Effector memory CD4-positive, alpha-beta T cell (primary cell): ENCODE results near the gene ARHGAP15.

Experiments used
- DNase-seq, 3 donors: peaks; one replicate each; pipeline ENCODE4 v3.0.0-alpha.2; 2020
- H3K27ac ChIP-seq: 2 replicates; pipeline ENCODE4 v1.7.0; 2013; ENCODE audit warnings: mild to moderate bottlenecking, low read length, moderate library complexity; ENCODE audit not compliant: insufficient read depth, poor library complexity, severe bottlenecking
- H3K27me3 ChIP-seq: replicated peaks from 2 replicates; pipeline ENCODE4 v1.7.0; 2013; ENCODE audit warnings: mild to moderate bottlenecking, low read length; ENCODE audit not compliant: insufficient read depth, control insufficient read depth, poor library complexity, severe bottlenecking
- H3K36me3 ChIP-seq: 2 replicates; pipeline ENCODE4 v1.7.0; 2013; ENCODE audit warnings: mild to moderate bottlenecking, low read length, moderate library complexity; ENCODE audit not compliant: control insufficient read depth, insufficient read depth
- H3K4me1 ChIP-seq: 2 replicates; pipeline ENCODE4 v1.7.0; 2013; ENCODE audit warnings: low read length, mild to moderate bottlenecking; ENCODE audit not compliant: control insufficient read depth, insufficient read depth, poor library complexity, severe bottlenecking
- H3K4me3 ChIP-seq: 2 replicates; pipeline ENCODE4 v1.7.0; 2013; ENCODE audit warnings: low read length, low read depth, mild to moderate bottlenecking; ENCODE audit not compliant: insufficient read depth, poor library complexity, severe bottlenecking
- H3K9me3 ChIP-seq: 2 replicates; pipeline ENCODE4 v1.7.0; 2013; ENCODE audit warnings: mild to moderate bottlenecking, low read length, moderate library complexity; ENCODE audit not compliant: control insufficient read depth

Gene ARHGAP15

GRCh38 chr2:143689541-143689940 is 560.3 kb downstream of the ARHGAP15 start:
- Histone ChIP-seq H3K4me3 (no peak overlapping the region), H3K4me1 (no peaks in the 10 kb centered on the region), H3K9me3 (no peaks in the 10 kb centered on the region), H3K36me3 (no peaks in the 10 kb centered on the region), H3K27me3 (no peaks in the 10 kb centered on the region), H3K27ac (no peak overlapping the region)
- DNase-seq, result no peak

DNA sequence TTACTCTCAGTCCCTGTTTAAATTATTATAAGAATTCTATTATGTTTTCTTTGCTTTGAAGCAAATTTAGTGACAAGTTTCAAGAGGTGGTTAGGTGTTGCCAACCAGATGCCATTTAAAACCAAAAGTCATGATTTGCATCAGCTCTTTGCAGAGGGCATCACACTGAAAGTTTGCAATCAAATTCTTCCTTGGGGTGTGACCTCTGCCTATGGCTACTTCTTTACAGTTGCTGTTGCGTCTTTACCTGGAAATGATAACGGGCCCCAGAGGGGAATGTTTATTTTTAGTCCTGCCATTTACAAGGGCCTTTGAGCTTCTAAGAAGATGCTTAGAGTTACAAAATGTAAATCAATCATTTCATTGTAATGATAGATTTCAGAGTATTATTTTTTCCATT is 561.0 kb downstream of the ARHGAP15 start:
- no peak for DNase-seq
- H3K27me3 ChIP-seq, result no peaks in the 10 kb centered on the region
- H3K4me3 ChIP-seq, result no peak overlapping the region
- H3K27ac ChIP-seq, result no peak overlapping the region
- no peaks in the 10 kb centered on the region for H3K9me3 ChIP-seq
- no peaks in the 10 kb centered on the region for H3K4me1 ChIP-seq
- no peaks in the 10 kb centered on the region for H3K36me3 ChIP-seq

GRCh38 chr2:143691121-143691520 is 561.9 kb downstream of the ARHGAP15 start:
- no peaks in the 10 kb centered on the region for H3K9me3 ChIP-seq
- H3K4me3 ChIP-seq, result no peak overlapping the region
- no peak overlapping the region for H3K27ac ChIP-seq
- H3K27me3 ChIP-seq, result no peaks in the 10 kb centered on the region
- H3K36me3 ChIP-seq, result no peaks in the 10 kb centered on the region
- H3K4me1 ChIP-seq, result no peaks in the 10 kb centered on the region
- no peak for DNase-seq

GRCh38 chr2:143692162-143692561 is 562.9 kb downstream of the ARHGAP15 start:
- no peak overlapping the region for H3K4me3 ChIP-seq
- no peak for DNase-seq
- H3K36me3 ChIP-seq, result no peaks in the 10 kb centered on the region
- H3K4me1 ChIP-seq, result no peaks in the 10 kb centered on the region
- no peaks in the 10 kb centered on the region for H3K27me3 ChIP-seq
- H3K27ac ChIP-seq, result no peak overlapping the region
- H3K9me3 ChIP-seq, result no peaks in the 10 kb centered on the region

DNA sequence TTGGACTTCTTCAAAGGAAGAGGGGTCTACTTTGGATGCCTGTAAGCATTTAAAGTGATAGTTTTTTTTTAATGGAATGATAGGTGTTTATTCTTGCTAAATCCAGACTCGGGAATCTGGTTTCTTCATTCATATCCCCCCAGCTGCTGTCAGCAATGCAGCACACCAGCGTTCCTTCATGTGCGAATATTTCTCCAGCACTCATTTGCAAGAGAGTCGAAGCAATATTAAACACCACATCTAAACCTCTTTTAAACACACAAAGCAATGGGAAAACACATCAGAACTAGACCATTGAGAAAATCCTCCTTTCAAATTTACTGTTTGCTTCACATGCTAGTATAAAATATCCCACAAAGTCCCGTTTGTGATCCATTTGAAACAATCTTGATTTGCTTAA is 563.7 kb downstream of the ARHGAP15 start:
- H3K9me3 ChIP-seq, result no peaks in the 10 kb centered on the region
- no peak overlapping the region for H3K4me3 ChIP-seq
- H3K27me3 ChIP-seq, result no peaks in the 10 kb centered on the region
- no peaks in the 10 kb centered on the region for H3K36me3 ChIP-seq
- DNase-seq, result no peak
- H3K27ac ChIP-seq, result no peak overlapping the region
- no peaks in the 10 kb centered on the region for H3K4me1 ChIP-seq

DNA sequence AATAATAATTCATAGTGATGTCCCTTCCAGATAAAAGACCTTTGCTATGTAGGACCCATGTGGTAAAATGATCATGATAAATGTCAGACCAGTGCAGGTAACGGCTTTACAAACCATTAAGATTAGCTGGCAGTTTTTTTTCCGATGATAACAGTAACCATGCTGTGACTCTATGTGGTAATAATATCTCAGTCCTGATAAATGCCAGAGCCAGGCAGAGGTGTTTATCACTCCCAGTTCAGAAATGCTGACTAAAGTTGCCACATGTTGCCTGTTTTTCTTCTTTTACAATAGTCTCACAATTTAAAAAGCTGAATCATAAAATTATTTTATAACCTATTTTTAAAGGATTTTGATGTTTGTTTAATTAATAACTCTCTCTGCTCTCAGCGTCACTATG is 565.1 kb downstream of the ARHGAP15 start:
- H3K4me1 ChIP-seq, result no peaks in the 10 kb centered on the region
- no peak overlapping the region for H3K4me3 ChIP-seq
- H3K9me3 ChIP-seq, result no peaks in the 10 kb centered on the region
- no peak overlapping the region for H3K27ac ChIP-seq
- DNase-seq, result no peak
- H3K27me3 ChIP-seq, result no peaks in the 10 kb centered on the region
- no peaks in the 10 kb centered on the region for H3K36me3 ChIP-seq

DNA sequence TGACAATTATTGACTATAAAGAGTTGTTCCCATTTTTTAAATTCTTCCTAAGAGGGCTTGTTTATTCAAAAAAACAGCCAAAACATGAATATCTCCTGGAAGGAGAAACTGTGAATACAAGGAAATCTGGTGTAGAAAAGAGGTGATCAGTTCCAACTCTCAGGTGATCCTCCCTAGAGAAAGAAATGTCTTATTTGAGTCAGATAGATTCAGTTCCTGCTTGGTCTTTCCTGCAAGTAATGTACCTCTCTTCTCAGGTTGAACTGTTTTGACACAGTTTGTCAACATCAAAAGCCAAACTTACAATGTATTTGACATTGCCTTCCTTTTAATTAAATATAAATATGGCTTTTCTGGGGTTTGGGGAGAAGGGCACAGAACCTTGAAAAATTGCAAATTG is 567.4 kb downstream of the ARHGAP15 start:
- Histone ChIP-seq H3K9me3 (no peaks in the 10 kb centered on the region), H3K27ac (no peak overlapping the region), H3K36me3 (no peaks in the 10 kb centered on the region), H3K4me3 (no peak overlapping the region), H3K27me3 (no peaks in the 10 kb centered on the region), H3K4me1 (no peaks in the 10 kb centered on the region)
- no peak for DNase-seq

DNA sequence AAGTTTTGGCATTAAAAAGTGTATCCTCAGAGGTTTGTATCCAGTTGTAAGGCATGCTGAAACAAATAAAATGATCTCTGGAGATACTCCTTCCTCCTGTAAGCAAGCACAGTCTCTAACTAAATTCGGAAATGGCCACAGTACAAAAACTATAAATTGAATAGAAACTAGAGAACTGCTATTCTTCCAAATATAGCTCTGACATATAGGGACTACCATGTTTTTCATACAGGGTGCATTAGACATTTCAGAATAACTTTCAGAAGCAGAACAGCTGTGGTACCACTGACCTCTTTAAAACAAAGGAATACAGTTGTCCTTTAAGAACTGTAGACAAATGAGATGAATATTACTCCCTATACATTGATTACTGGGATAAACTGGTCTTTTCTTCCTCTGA is 568.5 kb downstream of the ARHGAP15 start:
- no peak overlapping the region for H3K4me3 ChIP-seq
- no peaks in the 10 kb centered on the region for H3K4me1 ChIP-seq
- DNase-seq, result no peak
- peaks cover 3% of the 10 kb centered on the region for H3K36me3 ChIP-seq
- no peaks in the 10 kb centered on the region for H3K9me3 ChIP-seq
- H3K27me3 ChIP-seq, result no peaks in the 10 kb centered on the region
- H3K27ac ChIP-seq, result no peak overlapping the region

DNA sequence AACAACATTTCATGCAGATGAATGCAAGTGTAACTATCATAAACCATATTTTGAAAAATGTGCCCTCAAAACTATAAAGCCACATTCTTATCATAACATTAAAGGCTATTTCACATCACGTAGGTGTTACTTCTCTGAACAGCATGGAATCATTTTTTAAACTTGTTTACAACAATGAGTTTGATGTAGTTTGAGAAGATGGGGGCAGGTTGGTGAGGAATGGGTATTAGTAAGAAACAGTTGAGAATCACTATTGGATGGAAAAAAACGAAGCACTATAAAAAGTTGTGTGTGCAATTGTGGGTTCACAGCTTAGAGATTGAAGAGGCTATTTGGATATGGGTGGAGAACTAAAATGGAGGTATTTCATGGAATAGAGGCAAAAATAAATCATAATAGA is 569.1 kb downstream of the ARHGAP15 start:
- peaks cover 7% of the 10 kb centered on the region for H3K36me3 ChIP-seq
- no peaks in the 10 kb centered on the region for H3K27me3 ChIP-seq
- no peak overlapping the region for H3K4me3 ChIP-seq
- H3K9me3 ChIP-seq, result no peaks in the 10 kb centered on the region
- H3K4me1 ChIP-seq, result no peaks in the 10 kb centered on the region
- no peak for DNase-seq
- no peak overlapping the region for H3K27ac ChIP-seq

GRCh38 chr2:143698888-143699570 is 569.8 kb downstream of the ARHGAP15 start:
- H3K27ac ChIP-seq, result no peak overlapping the region
- no peaks in the 10 kb centered on the region for H3K27me3 ChIP-seq
- no peaks in the 10 kb centered on the region for H3K9me3 ChIP-seq
- H3K36me3 ChIP-seq, result peaks cover 13% of the 10 kb centered on the region
- no peak overlapping the region for H3K4me3 ChIP-seq
- no peaks in the 10 kb centered on the region for H3K4me1 ChIP-seq
- no peak for DNase-seq
